Kidney (tissue), 14 donors: ENCODE measurements around the gene RASAL3. TPM values are rescaled to one million over a fixed set of nuclear protein-coding genes. Genes with fewer than 3 reads are reported as not detected.

Experiments used
- DNase-seq, 5 donors: peaks; one replicate each; pipeline ENCODE4 v3.0.0-alpha.2; 2013 to 2020
- FAIRE-seq: peaks from 2 replicates; lab custom pipeline; 2012; peaks lifted over from hg19 to GRCh38; lab: Jason Lieb, UNC
- H3K27ac ChIP-seq, 2 donors: one replicate each; pipeline ENCODE4 v1.7.0; 2013; ENCODE audit warnings: low read depth in 2 of 2, low read length in 2 of 2, inconsistent platforms in 1 of 2
- H3K27me3 ChIP-seq: one replicate; pipeline ENCODE4 v1.7.1; 2013; ENCODE audit warnings: low read length, inconsistent platforms; ENCODE audit not compliant: control insufficient read depth, insufficient read depth
- H3K36me3 ChIP-seq, 3 donors: one replicate each; pipeline versions ENCODE4 v1.7.0 to v1.7.1; 2013; ENCODE audit warnings: low read length in 3 of 3, control low read depth in 1 of 3, inconsistent platforms in 1 of 3; ENCODE audit not compliant: insufficient read depth in 3 of 3, control insufficient read depth in 2 of 3
- H3K4me1 ChIP-seq, 3 donors: one replicate each; pipeline versions ENCODE4 v1.7.0 to v1.7.1; 2013; ENCODE audit warnings: low read length in 3 of 3, inconsistent platforms in 1 of 3, low read depth in 1 of 3; ENCODE audit not compliant: control insufficient read depth in 2 of 3, insufficient read depth in 2 of 3
- H3K4me3 ChIP-seq, 3 donors: one replicate each; pipeline versions ENCODE4 v1.7.0 to v1.8.1; 2013; ENCODE audit warnings: low read length in 3 of 3, control low read depth in 1 of 3, inconsistent platforms in 1 of 3
- H3K9ac ChIP-seq, 3 donors: one replicate each; pipeline versions ENCODE4 v1.7.0 to v1.7.1; 2013; ENCODE audit warnings: low read length in 3 of 3, control low read depth in 1 of 3, inconsistent platforms in 1 of 3
- H3K9me3 ChIP-seq, 3 donors: one replicate each; pipeline versions ENCODE4 v1.7.0 to v1.7.1; 2013; ENCODE audit warnings: low read length in 3 of 3, control low read depth in 1 of 3, inconsistent platforms in 1 of 3; ENCODE audit not compliant: control insufficient read depth in 2 of 3, insufficient read depth in 1 of 3
- intact Hi-C: fragments of 100-400 bp; cut with DNase I; formaldehyde crosslinking; loops from one replicate; pipeline ENCODE4 v1.11.1; 2022
- polyA plus RNA-seq: library from polyadenylated mRNA; stranded (reverse); fragments of 350-450 nt; fragmentation: Illumina TruSeq; extraction: RNeasy Lipid Tissue Mini Kit (QIAGEN cat#74804); gene quantifications from one replicate; pipeline ENCODE4 v1.2.3, GENCODE V29; 2014; ENCODE audit warnings: low read depth, low replicate concordance; ENCODE audit not compliant: insufficient read depth
- total RNA-seq: library from RNA; stranded (reverse); fragmentation: NEBNext Ultra II Directional; extraction: Animal tissue kit (Norgen Biotek cat#: 25700); gene quantifications from one replicate; pipeline ENCODE4 v1.2.1, GENCODE V29; 2021
- TF ChIP-seq, protein P1 (sequence below): IDR thresholded peaks from 3 replicates; pipeline ENCODE4 v1.5.1; 2012; ENCODE audit warnings: mild to moderate bottlenecking, moderate library complexity, borderline replicate concordance; ENCODE audit not compliant: insufficient read depth; ENCODE audit errors: extremely low read depth
- donor health status: control.
- donor health status: control.
- donor health status: control.
- donor health status: control.
- donor health status: control.
- donor health status: DM: yes; HTN: yes; CAD: no.
- donor health status: Normal renal cell carcinoma (clear cell type).

The RASAL3 gene
- total and polyA plus RNA-seq, 2 donors from 2014 or later = 1.5 to 12.1 TPM

DNA sequence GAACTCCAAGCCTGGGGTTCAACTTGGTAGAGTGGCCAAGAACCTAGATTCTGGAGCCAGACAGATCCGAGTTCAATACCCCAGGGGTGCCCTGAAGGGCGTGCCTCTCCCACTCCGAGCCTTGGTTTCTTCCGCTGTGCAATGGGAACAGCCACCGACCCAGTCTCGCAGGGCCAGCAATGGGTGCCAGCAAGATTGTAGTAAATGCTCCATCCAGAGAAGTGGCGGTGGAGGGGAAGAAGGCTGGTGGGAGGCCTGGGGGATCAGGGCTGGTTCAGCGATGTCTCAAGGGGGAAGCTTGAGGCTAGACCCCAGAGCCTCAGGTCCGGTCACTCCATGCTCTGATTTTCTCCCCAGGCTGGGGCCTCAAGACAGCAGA is 19.1 kb downstream of the RASAL3 start:
- Histone ChIP-seq H3K27me3 (no peaks in the 10 kb centered on the region), H3K9ac (no peak overlapping the region), H3K27ac (no peak overlapping the region), H3K4me1 (peaks cover 0 to 6% (median 0%) of the 10 kb centered on the region in 3 donors), H3K9me3 (no peaks in the 10 kb centered on the region), H3K36me3 (no peaks in the 10 kb centered on the region), H3K4me3 (no peak overlapping the region)
- TF ChIP-seq, protein P1, sequence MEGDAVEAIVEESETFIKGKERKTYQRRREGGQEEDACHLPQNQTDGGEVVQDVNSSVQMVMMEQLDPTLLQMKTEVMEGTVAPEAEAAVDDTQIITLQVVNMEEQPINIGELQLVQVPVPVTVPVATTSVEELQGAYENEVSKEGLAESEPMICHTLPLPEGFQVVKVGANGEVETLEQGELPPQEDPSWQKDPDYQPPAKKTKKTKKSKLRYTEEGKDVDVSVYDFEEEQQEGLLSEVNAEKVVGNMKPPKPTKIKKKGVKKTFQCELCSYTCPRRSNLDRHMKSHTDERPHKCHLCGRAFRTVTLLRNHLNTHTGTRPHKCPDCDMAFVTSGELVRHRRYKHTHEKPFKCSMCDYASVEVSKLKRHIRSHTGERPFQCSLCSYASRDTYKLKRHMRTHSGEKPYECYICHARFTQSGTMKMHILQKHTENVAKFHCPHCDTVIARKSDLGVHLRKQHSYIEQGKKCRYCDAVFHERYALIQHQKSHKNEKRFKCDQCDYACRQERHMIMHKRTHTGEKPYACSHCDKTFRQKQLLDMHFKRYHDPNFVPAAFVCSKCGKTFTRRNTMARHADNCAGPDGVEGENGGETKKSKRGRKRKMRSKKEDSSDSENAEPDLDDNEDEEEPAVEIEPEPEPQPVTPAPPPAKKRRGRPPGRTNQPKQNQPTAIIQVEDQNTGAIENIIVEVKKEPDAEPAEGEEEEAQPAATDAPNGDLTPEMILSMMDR = no peak
- intact Hi-C loops = no loop called here
- DNase-seq = peak in 1 of 5 donors; percentile 54
- FAIRE-seq = no peak

DNA sequence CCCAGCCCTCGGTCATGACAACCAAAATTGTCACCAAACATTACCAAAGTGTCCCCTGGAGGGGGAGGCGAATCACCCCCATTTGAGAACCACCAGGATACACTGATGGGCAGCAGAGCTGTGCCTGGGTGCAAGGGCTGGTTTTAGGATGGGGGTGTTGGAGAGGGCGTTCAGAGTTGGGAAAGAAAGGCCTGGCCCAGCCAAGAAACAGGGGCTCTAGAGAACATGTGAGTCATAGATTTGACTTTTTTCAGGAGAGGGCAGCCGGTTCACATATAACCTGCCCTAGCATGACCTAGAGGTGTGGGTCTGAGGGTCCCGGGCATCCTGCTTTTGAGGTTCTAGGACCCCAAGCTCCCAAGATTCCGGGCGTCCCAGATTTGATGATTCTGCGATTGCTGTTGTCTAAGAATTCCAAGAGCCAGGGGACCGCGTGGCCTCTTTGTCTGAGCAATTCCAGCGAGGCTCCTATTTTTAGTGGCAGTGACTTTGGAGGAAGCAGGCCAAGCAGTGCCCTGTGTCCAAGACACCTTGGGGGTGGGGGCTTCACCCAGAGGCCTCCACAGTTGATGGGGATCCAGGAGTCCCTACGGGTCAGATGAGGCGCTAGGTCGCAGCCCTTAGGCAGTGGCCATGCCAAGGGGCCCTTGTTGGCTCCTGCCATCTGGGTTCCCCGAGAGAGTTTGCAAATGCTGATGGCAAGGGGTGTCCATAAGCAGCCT is 19.7 kb downstream of the RASAL3 start:
- H3K36me3 ChIP-seq = no peaks in the 10 kb centered on the region
- H3K4me3 ChIP-seq = no peak overlapping the region
- FAIRE-seq (no peak), DNase-seq (peak in 2 of 5 donors; percentile 16 to 51)
- no peaks in the 10 kb centered on the region for H3K27me3 ChIP-seq
- intact Hi-C loops = no loop called here
- no peak overlapping the region for H3K9ac ChIP-seq
- H3K27ac ChIP-seq = no peak overlapping the region
- H3K4me1 ChIP-seq = peaks cover 0 to 3% (median 0%) of the 10 kb centered on the region in 3 donors
- no peaks in the 10 kb centered on the region for H3K9me3 ChIP-seq
- TF ChIP-seq, protein P1 = no peak

- no peak overlapping the region for H3K9ac ChIP-seq
- H3K27me3 ChIP-seq = no peaks in the 10 kb centered on the region
- H3K36me3 ChIP-seq = no peaks in the 10 kb centered on the region
- TF ChIP-seq, protein P1 = no peak
- peaks cover 0 to 2% (median 0%) of the 10 kb centered on the region in 3 donors for H3K4me1 ChIP-seq
- DNase-seq = peak in 2 of 5 donors; percentile 11 to 39
- intact Hi-C loops = no loop called here
- H3K27ac ChIP-seq = no peak overlapping the region
- no peak overlapping the region for H3K4me3 ChIP-seq
- no peak for FAIRE-seq
- H3K9me3 ChIP-seq = no peaks in the 10 kb centered on the region
These were observed 20.5 kb downstream of the RASAL3 start for GRCh38 chr19:15443838-15444237.
